MCF 10A (cell line): ENCODE data around the gene ARMS2. TPM values are rescaled to one million over a fixed set of nuclear protein-coding genes. Genes with fewer than 3 reads are reported as not detected.

Experiments
- BruUV-seq: library from RNA; stranded (reverse); fragments of 400-500 nt; replicated peaks from 2 replicates; lab custom pipeline; 2021; lab: Mats Ljungman, UMichigan
- CTCF ChIA-PET: fragments of 300-600 bp; sonication (Branson Sonifier 250); formaldehyde crosslinking; extraction: SDS; loops from one replicate; lab custom pipeline; 2021; ENCODE audit warnings: antibody characterized with exemption, inconsistent platforms; lab: Yijun Ruan, JAX
- POLR2A ChIA-PET: fragments of 300-600, 350-650 bp; sonication (Branson Sonifier 250); formaldehyde crosslinking; extraction: SDS; loops from one replicate; lab custom pipeline; 2020; ENCODE audit warnings: antibody characterized with exemption, inconsistent platforms; lab: Yijun Ruan, JAX
- DNase-seq: peaks from one replicate; pipeline ENCODE4 v3.0.0-alpha.2; 2018; ENCODE audit not compliant: unreplicated experiment
- H3K27ac Mint-ChIP-seq: one replicate; pipeline ENCODE4 v1.8.0; 2022; ENCODE audit warnings: mild to moderate bottlenecking, low read depth, mixed read lengths; ENCODE audit not compliant: unreplicated experiment
- H3K27me3 Mint-ChIP-seq: one replicate; pipeline ENCODE4 v1.8.0; 2022; ENCODE audit warnings: mixed read lengths; ENCODE audit not compliant: insufficient read depth, unreplicated experiment
- H3K36me3 Mint-ChIP-seq: one replicate; pipeline ENCODE4 v1.8.0; 2022; ENCODE audit warnings: mild to moderate bottlenecking, moderate library complexity, mixed read lengths; ENCODE audit not compliant: insufficient read depth, unreplicated experiment
- H3K4me1 Mint-ChIP-seq: one replicate; pipeline ENCODE4 v1.8.0; 2022; ENCODE audit warnings: mixed read lengths; ENCODE audit not compliant: insufficient read depth, unreplicated experiment
- H3K4me3 Mint-ChIP-seq: one replicate; pipeline ENCODE4 v1.8.0; 2022; ENCODE audit warnings: mild to moderate bottlenecking, moderate library complexity, mixed read lengths; ENCODE audit not compliant: unreplicated experiment
- H3K9me3 Mint-ChIP-seq: one replicate; pipeline ENCODE4 v1.8.0; 2022; ENCODE audit warnings: mixed read lengths; ENCODE audit not compliant: unreplicated experiment
- CTCF ChIP-seq: fragments of 200-600 bp; IDR thresholded peaks from one replicate; pipeline ENCODE4 v1.8.0; 2022; ENCODE audit warnings: antibody characterized with exemption, mild to moderate bottlenecking; ENCODE audit not compliant: unreplicated experiment
- intact Hi-C: fragments of 100-400 bp; cut with micrococcal nuclease; formaldehyde crosslinking; loops from 2 replicates; pipeline ENCODE4 v1.14.1; 2022
- total RNA-seq: library from RNA; stranded (reverse); gene quantifications from 2 replicates; pipeline ENCODE4 v1.2.3, GENCODE V29; 2022

ARMS2 gene
- total RNA-seq, 1 experiment from 2014 or later: not detected

- Mint-ChIP-seq H3K9me3 (no peaks in the 10 kb centered on the region), H3K36me3 (peaks cover 24% of the 10 kb centered on the region), H3K4me1 (peaks cover 34% of the 10 kb centered on the region), H3K27me3 (no peaks in the 10 kb centered on the region), H3K4me3 (peak overlapping the region; percentile 99), H3K27ac (peak overlapping the region; percentile 42)
- DNase-seq: peak; percentile 50
- TSS peak; percentile 37 for BruUV-seq
- intact Hi-C loops: loop anchor here (1.0 kb wide), 1 partner anchor 48 kb away; no protein-coding TSS in a partner anchor
- ChIA-PET POLR2A (interaction anchor here (0.6 to 15.0 kb wide), 8 partner anchors 11 to 87 kb away, joined by 3 to 291 read pairs (median 4); no protein-coding TSS in a partner anchor), CTCF (interaction anchor here (0.6 to 1.0 kb wide), 4 partner anchors 17 to 322 kb away, joined by 3 read pairs; no protein-coding TSS in a partner anchor)
- no peak for TF ChIP-seq CTCF
Measured at GRCh38 chr10:122462533-122463465, 8.3 kb downstream of the ARMS2 start.

- CTCF ChIA-PET: interaction anchor here (1.3 to 2.1 kb wide), 2 partner anchors 28 to 165 kb away, joined by 4 to 5 read pairs; no protein-coding TSS in a partner anchor
- Mint-ChIP-seq H3K4me1 (peaks cover 37% of the 10 kb centered on the region), H3K27ac (no peak overlapping the region), H3K4me3 (peak overlapping the region; percentile 99), H3K27me3 (no peaks in the 10 kb centered on the region), H3K36me3 (peaks cover 25% of the 10 kb centered on the region), H3K9me3 (no peaks in the 10 kb centered on the region)
- no peak for DNase-seq
- POLR2A ChIA-PET: interaction anchor here (15.0 kb wide), 1 partner anchor 27 kb away, joined by 291 read pairs; no protein-coding TSS in a partner anchor
- TF ChIP-seq CTCF: no peak
- intact Hi-C loops: no loop called here
- no TSS peak for BruUV-seq
Measured at GRCh38 chr10:122463466-122464249, 9.2 kb downstream of the ARMS2 start.

GRCh38 chr10:122464250-122464510, 9.7 kb downstream of the ARMS2 start:
- H3K4me3 Mint-ChIP-seq: peak overlapping the region; percentile 56

More at GRCh38 chr10:122464250-122464510, 9.7 kb downstream of the ARMS2 start:
- DNase-seq: no peak
- no peak for TF ChIP-seq CTCF
- Mint-ChIP-seq H3K27ac (no peak overlapping the region), H3K36me3 (peaks cover 30% of the 10 kb centered on the region), H3K4me1 (peaks cover 37% of the 10 kb centered on the region), H3K9me3 (no peaks in the 10 kb centered on the region), H3K27me3 (no peaks in the 10 kb centered on the region)
- CTCF ChIA-PET: interaction anchor here (0.6 to 2.1 kb wide), 4 partner anchors 27 to 165 kb away, joined by 3 to 5 read pairs (median 4); no protein-coding TSS in a partner anchor
- POLR2A ChIA-PET: interaction anchor here (15.0 kb wide), 1 partner anchor 26 kb away, joined by 291 read pairs; no protein-coding TSS in a partner anchor
- intact Hi-C loops: no loop called here
- no TSS peak for BruUV-seq
